IgD-negative memory B cell (primary cell): Measurements from ENCODE around the gene NEMP2. TPM values are rescaled to one million over a fixed set of nuclear protein-coding genes. Genes with fewer than 3 reads are reported as not detected.

Experiments used
- H3K27ac Mint-ChIP-seq, 3 donors: one replicate each; pipeline ENCODE4 v1.8.0; 2020 to 2022; ENCODE audit warnings: mild to moderate bottlenecking in 3 of 3, mixed read lengths in 3 of 3, moderate library complexity in 1 of 3
- H3K27me3 Mint-ChIP-seq: one replicate; pipeline ENCODE4 v1.8.0; 2021; ENCODE audit warnings: mixed read lengths
- H3K36me3 Mint-ChIP-seq: one replicate; pipeline ENCODE4 v1.8.0; 2020; ENCODE audit warnings: mild to moderate bottlenecking, mixed read lengths
- H3K4me1 Mint-ChIP-seq, 3 donors: one replicate each; pipeline ENCODE4 v1.8.0; 2020 to 2022; ENCODE audit warnings: mixed read lengths in 3 of 3, mild to moderate bottlenecking in 1 of 3
- H3K4me3 Mint-ChIP-seq, 4 donors: one replicate each; pipeline ENCODE4 v1.8.0; 2020 to 2022; ENCODE audit warnings: mild to moderate bottlenecking in 4 of 4, mixed read lengths in 4 of 4, moderate library complexity in 3 of 4
- H3K9me3 Mint-ChIP-seq, 3 donors: one replicate each; pipeline ENCODE4 v1.8.0; 2020 to 2021; ENCODE audit warnings: mixed read lengths in 3 of 3, mild to moderate bottlenecking in 1 of 3
- polyA plus RNA-seq: library from polyadenylated mRNA; unstranded; fragments of 300-500 nt; fragmentation: Illumina TruSeq; gene quantifications from one replicate; pipeline ENCODE4 v1.2.3, GENCODE V29; 2021

NEMP2 gene
- polyA plus RNA-seq, 1 donor from 2014 or later, result 5.5 TPM

GRCh38 chr2:190455358-190456095 is 79.0 kb downstream of the NEMP2 start:
- Mint-ChIP-seq H3K27me3 (no peaks in the 10 kb centered on the region), H3K36me3 (peaks cover 9% of the 10 kb centered on the region), H3K9me3 (no peaks in the 10 kb centered on the region), H3K27ac (no peak overlapping the region), H3K4me1 (peaks cover 14 to 38% (median 33%) of the 10 kb centered on the region in 3 donors), H3K4me3 (no peak overlapping the region)

GRCh38 chr2:190454795-190455194 is 79.7 kb downstream of the NEMP2 start:
- H3K27me3 Mint-ChIP-seq, result no peaks in the 10 kb centered on the region
- H3K4me1 Mint-ChIP-seq, result peaks cover 12 to 35% (median 31%) of the 10 kb centered on the region in 3 donors
- peaks cover 9% of the 10 kb centered on the region for H3K36me3 Mint-ChIP-seq
- no peak overlapping the region for H3K4me3 Mint-ChIP-seq
- H3K27ac Mint-ChIP-seq, result no peak overlapping the region
- H3K9me3 Mint-ChIP-seq, result no peaks in the 10 kb centered on the region

Other genes starting within 250 kb of the NEMP2 start
- gene HIBCH, start 214.9 kb downstream of the NEMP2 start, polyA plus RNA-seq, result 22.5 TPM
- 2.7 TPM for gene INPP1, start 191.1 kb downstream of the NEMP2 start, polyA plus RNA-seq
- gene MFSD6, start 126.4 kb downstream of the NEMP2 start, polyA plus RNA-seq, result 10.4 TPM
- 3.5 TPM for gene NAB1, start 114.4 kb upstream of the NEMP2 start, polyA plus RNA-seq